Spleen (tissue), 7 donors: ENCODE data around the gene KLHL25.

ENCODE experiments used
- POLR2A ChIP-seq, 3 donors: fragments of 450-650 bp; IDR thresholded peaks; one replicate each; pipeline ENCODE4 v1.5.1; 2017; ENCODE audit warnings: antibody characterized with exemption in 3 of 3, mild to moderate bottlenecking in 1 of 3
- TF ChIP-seq, protein P1 (sequence below), 11 experiments: fragments of 200-600 bp in 7 of 11; fragments of 450-650 bp in 4 of 11; sonication (generic) in 4 of 11; IDR thresholded peaks in 8 of 11; conservative IDR thresholded peaks in 3 of 11; 1 replicate in 7 of 11; 2 replicates in 4 of 11; pipeline versions ENCODE4 v1.4.0 to v1.8.0; 2016 to 2021; ENCODE audit warnings: antibody characterized with exemption in 11 of 11, inconsistent platforms in 4 of 11, mild to moderate bottlenecking in 1 of 11
- donor health status: DM: no; HTN: no; CAD: no; lungs with moderate emphysema.
- donor health status: DM: no; HTN: no; CAD: no.
- donor health status: DM: no; HTN: no; CAD: no.

DNA sequence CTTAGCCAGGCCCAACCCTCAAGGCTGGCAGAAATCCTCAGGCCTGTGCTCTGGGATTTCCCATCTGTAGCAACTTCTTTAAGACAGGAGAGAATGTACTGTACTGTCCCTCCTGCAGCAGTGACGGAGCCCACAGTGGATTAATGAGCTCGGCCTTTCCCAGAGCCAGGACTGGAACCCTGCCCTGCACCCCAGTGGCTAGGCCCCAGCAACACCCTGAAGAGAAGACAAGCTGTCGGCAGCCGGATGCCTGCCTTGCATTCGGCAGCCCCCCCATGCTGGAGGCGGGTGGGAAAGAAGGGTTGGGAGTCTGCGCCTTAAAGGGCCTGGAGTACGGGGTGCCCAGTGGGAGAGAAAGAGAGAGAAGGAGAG is 32.0 kb downstream of the KLHL25 start:
- no peak for TF ChIP-seq POLR2A (IDR thresholded peaks at IDR 0.05)
- TF ChIP-seq, protein P1, sequence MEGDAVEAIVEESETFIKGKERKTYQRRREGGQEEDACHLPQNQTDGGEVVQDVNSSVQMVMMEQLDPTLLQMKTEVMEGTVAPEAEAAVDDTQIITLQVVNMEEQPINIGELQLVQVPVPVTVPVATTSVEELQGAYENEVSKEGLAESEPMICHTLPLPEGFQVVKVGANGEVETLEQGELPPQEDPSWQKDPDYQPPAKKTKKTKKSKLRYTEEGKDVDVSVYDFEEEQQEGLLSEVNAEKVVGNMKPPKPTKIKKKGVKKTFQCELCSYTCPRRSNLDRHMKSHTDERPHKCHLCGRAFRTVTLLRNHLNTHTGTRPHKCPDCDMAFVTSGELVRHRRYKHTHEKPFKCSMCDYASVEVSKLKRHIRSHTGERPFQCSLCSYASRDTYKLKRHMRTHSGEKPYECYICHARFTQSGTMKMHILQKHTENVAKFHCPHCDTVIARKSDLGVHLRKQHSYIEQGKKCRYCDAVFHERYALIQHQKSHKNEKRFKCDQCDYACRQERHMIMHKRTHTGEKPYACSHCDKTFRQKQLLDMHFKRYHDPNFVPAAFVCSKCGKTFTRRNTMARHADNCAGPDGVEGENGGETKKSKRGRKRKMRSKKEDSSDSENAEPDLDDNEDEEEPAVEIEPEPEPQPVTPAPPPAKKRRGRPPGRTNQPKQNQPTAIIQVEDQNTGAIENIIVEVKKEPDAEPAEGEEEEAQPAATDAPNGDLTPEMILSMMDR (IDR thresholded peaks at IDR 0.05 in 8 of 11, conservative IDR thresholded peaks at IDR 0.05 in 3 of 11), result no peak
